MM.1S (cell line): Measurements from ENCODE around the gene LDLR.
"Not testable (repeated sequence)": the region's sequence is repeated elsewhere in the genome, so short reads cannot be mapped to it uniquely, and the experiment has no call there.

Experiments used
- DNase-seq: peaks from one replicate; pipeline ENCODE4 v3.0.0-alpha.2; 2015
- H2AFZ ChIP-seq: fragments of 300-600 bp; sonication (generic); 2 replicates; pipeline ENCODE4 v1.6.0; 2016; ENCODE audit warnings: antibody characterized with exemption, low read length
- H3F3A ChIP-seq: fragments of 300-600 bp; sonication (generic); 2 replicates; pipeline ENCODE4 v1.6.1; 2016; ENCODE audit warnings: mild to moderate bottlenecking, antibody characterized with exemption, low read length, moderate library complexity, mixed read lengths; ENCODE audit not compliant: insufficient read depth
- H3K27ac ChIP-seq: fragments of 300-600 bp; sonication (generic); 2 replicates; pipeline ENCODE4 v1.5.1; 2016; ENCODE audit warnings: mild to moderate bottlenecking, low read length
- H3K27me3 ChIP-seq: fragments of 300-600 bp; sonication (generic); replicated peaks from 2 replicates; pipeline ENCODE4 v1.6.0; 2016; ENCODE audit warnings: low read length; ENCODE audit not compliant: insufficient read depth
- H3K36me3 ChIP-seq: fragments of 300-600 bp; sonication (generic); replicated peaks from 2 replicates; pipeline ENCODE4 v1.6.1; 2016; ENCODE audit warnings: mild to moderate bottlenecking, low read length, mixed read lengths; ENCODE audit not compliant: insufficient read depth
- H3K4me1 ChIP-seq: fragments of 300-600 bp; sonication (generic); 2 replicates; pipeline ENCODE4 v1.6.1; 2016; ENCODE audit warnings: low read length, mixed read lengths
- H3K4me2 ChIP-seq: fragments of 300-600 bp; sonication (generic); 2 replicates; pipeline ENCODE4 v1.6.0; 2016; ENCODE audit warnings: low read depth, low read length
- H3K4me3 ChIP-seq: fragments of 300-600 bp; sonication (generic); 2 replicates; pipeline ENCODE4 v1.5.1; 2016; ENCODE audit warnings: low read length, mixed read lengths
- H3K79me2 ChIP-seq: fragments of 300-600 bp; sonication (generic); 2 replicates; pipeline ENCODE4 v1.6.1; 2016; ENCODE audit warnings: mixed run types, low read length, mixed read lengths
- H3K9ac ChIP-seq: fragments of 300-600 bp; sonication (generic); 2 replicates; pipeline ENCODE4 v1.6.1; 2016; ENCODE audit warnings: low read length, mixed read lengths
- H3K9me2 ChIP-seq: fragments of 300-600 bp; sonication (generic); replicated peaks from 2 replicates; pipeline ENCODE4 v1.6.1; 2016; ENCODE audit warnings: mild to moderate bottlenecking, low read length, mixed read lengths; ENCODE audit not compliant: insufficient read depth
- H3K9me3 ChIP-seq: fragments of 300-600 bp; sonication (generic); replicated peaks from 2 replicates; pipeline ENCODE4 v1.6.1; 2016; ENCODE audit warnings: mild to moderate bottlenecking, low read length, mixed read lengths; ENCODE audit not compliant: insufficient read depth
- H4K20me1 ChIP-seq: fragments of 300-600 bp; sonication (generic); 2 replicates; pipeline ENCODE4 v1.6.1; 2016; ENCODE audit warnings: mild to moderate bottlenecking, low read length, moderate library complexity, mixed read lengths; ENCODE audit not compliant: insufficient read depth
- EZH2 ChIP-seq: fragments of 300-600 bp; sonication (generic); optimal IDR thresholded peaks from 2 replicates; pipeline ENCODE3; 2017; ENCODE audit warnings: low read depth, mild to moderate bottlenecking, antibody characterized with exemption, low read length, mixed read lengths
- EZH2phosphoT487 ChIP-seq: fragments of 300-600 bp; sonication (generic); IDR thresholded peaks from 2 replicates; pipeline ENCODE4 v1.6.1; 2018; ENCODE audit warnings: antibody characterized with exemption, low read length
- TF ChIP-seq, protein P1 (sequence below): fragments of 300-600 bp; sonication (generic); IDR thresholded peaks from 2 replicates; pipeline ENCODE4 v1.5.1; 2016; ENCODE audit warnings: antibody characterized with exemption, low read length, mixed read lengths

Gene LDLR

DNA sequence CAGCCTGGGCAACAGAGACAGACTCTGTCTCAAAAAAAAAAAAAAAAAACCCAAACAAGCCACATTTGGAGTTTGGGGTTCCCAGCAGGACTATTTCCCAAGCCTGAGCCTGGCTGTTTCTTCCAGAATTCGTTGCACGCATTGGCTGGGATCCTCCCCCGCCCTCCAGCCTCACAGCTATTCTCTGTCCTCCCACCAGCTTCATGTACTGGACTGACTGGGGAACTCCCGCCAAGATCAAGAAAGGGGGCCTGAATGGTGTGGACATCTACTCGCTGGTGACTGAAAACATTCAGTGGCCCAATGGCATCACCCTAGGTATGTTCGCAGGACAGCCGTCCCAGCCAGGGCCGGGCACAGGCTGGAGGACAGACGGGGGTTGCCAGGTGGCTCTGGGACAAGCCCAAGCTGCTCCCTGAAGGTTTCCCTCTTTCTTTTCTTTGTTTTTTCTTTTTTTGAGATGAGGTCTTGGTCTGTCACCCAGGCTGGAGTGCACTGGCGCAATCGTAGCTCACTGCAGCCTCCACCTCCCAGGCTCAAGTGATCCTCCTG, 26.7 kb downstream of the LDLR start:
- H3K4me1 ChIP-seq = peaks cover 9% of the 10 kb centered on the region
- no peaks in the 10 kb centered on the region for H3K9me2 ChIP-seq
- H3K27ac ChIP-seq = no peak overlapping the region
- no peak overlapping the region for H3K9ac ChIP-seq
- H3F3A ChIP-seq = peaks cover 15% of the 10 kb centered on the region; the same call in 1 of the 2 replicates
- no peak overlapping the region for H3K4me3 ChIP-seq
- no peaks in the 10 kb centered on the region for H3K27me3 ChIP-seq
- H3K9me3 ChIP-seq = no peaks in the 10 kb centered on the region
- DNase-seq = no peak
- no peak overlapping the region for H2AFZ ChIP-seq
- H3K79me2 ChIP-seq = peaks cover 39% of the 10 kb centered on the region
- H4K20me1 ChIP-seq = peaks cover 6% of the 10 kb centered on the region; the same call in 1 of the 2 replicates
- TF ChIP-seq EZH2 (no peak), EZH2phosphoT487 (no peak)
- TF ChIP-seq, protein P1, sequence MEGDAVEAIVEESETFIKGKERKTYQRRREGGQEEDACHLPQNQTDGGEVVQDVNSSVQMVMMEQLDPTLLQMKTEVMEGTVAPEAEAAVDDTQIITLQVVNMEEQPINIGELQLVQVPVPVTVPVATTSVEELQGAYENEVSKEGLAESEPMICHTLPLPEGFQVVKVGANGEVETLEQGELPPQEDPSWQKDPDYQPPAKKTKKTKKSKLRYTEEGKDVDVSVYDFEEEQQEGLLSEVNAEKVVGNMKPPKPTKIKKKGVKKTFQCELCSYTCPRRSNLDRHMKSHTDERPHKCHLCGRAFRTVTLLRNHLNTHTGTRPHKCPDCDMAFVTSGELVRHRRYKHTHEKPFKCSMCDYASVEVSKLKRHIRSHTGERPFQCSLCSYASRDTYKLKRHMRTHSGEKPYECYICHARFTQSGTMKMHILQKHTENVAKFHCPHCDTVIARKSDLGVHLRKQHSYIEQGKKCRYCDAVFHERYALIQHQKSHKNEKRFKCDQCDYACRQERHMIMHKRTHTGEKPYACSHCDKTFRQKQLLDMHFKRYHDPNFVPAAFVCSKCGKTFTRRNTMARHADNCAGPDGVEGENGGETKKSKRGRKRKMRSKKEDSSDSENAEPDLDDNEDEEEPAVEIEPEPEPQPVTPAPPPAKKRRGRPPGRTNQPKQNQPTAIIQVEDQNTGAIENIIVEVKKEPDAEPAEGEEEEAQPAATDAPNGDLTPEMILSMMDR = no peak
- H3K4me2 ChIP-seq = no peak overlapping the region
- H3K36me3 ChIP-seq = peaks cover 45% of the 10 kb centered on the region

DNA sequence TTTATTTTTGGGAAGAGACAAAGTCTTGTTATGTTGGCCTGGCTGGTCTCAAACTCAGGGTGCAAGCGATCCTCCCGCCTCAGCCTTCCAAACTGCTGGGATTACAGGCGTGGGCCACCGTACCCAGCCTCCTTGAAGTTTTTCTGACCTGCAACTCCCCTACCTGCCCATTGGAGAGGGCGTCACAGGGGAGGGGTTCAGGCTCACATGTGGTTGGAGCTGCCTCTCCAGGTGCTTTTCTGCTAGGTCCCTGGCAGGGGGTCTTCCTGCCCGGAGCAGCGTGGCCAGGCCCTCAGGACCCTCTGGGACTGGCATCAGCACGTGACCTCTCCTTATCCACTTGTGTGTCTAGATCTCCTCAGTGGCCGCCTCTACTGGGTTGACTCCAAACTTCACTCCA, 27.2 kb downstream of the LDLR start:
- H2AFZ ChIP-seq = no peak overlapping the region
- H3K27me3 ChIP-seq = no peaks in the 10 kb centered on the region
- H3K9me2 ChIP-seq = no peaks in the 10 kb centered on the region
- no peak overlapping the region for H3K4me3 ChIP-seq
- no peak overlapping the region for H3K27ac ChIP-seq
- peaks cover 6% of the 10 kb centered on the region; the same call in 1 of the 2 replicates for H4K20me1 ChIP-seq
- no peak overlapping the region for H3K9ac ChIP-seq
- H3K4me1 ChIP-seq = peaks cover 9% of the 10 kb centered on the region
- peaks cover 43% of the 10 kb centered on the region for H3K36me3 ChIP-seq
- H3K4me2 ChIP-seq = no peak overlapping the region
- TF ChIP-seq, protein P1 = no peak
- no peak for TF ChIP-seq EZH2phosphoT487
- TF ChIP-seq EZH2 = no peak
- H3F3A ChIP-seq = peaks cover 12% of the 10 kb centered on the region; the same call in 1 of the 2 replicates
- peaks cover 35% of the 10 kb centered on the region for H3K79me2 ChIP-seq
- no peaks in the 10 kb centered on the region for H3K9me3 ChIP-seq
- DNase-seq = no peak

- not testable (repeated sequence) for H3K9ac ChIP-seq, H3K27me3 ChIP-seq, H3K27ac ChIP-seq, H3K9me3 ChIP-seq, H3K9me2 ChIP-seq, H3K4me1 ChIP-seq, H4K20me1 ChIP-seq, H2AFZ ChIP-seq, H3K4me2 ChIP-seq, H3K4me3 ChIP-seq, DNase-seq
- peaks cover 11% of the 10 kb centered on the region; the same call in 1 of the 2 replicates for H3F3A ChIP-seq
- H3K79me2 ChIP-seq = peaks cover 14% of the 10 kb centered on the region
- peaks cover 30% of the 10 kb centered on the region for H3K36me3 ChIP-seq
These were observed 32.7 kb downstream of the LDLR start for GRCh38 chr19:11121963-11122362.

DNA sequence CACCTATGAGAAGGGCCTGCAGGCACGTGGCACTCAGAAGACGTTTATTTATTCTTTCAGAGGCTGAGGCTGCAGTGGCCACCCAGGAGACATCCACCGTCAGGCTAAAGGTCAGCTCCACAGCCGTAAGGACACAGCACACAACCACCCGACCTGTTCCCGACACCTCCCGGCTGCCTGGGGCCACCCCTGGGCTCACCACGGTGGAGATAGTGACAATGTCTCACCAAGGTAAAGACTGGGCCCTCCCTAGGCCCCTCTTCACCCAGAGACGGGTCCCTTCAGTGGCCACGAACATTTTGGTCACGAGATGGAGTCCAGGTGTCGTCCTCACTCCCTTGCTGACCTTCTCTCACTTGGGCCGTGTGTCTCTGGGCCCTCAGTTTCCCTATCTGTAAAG, 33.9 kb downstream of the LDLR start:
- peaks cover 31% of the 10 kb centered on the region for H3K36me3 ChIP-seq
- no peaks in the 10 kb centered on the region for H4K20me1 ChIP-seq
- H3K79me2 ChIP-seq = peaks cover 11% of the 10 kb centered on the region
- H3K27me3 ChIP-seq = no peaks in the 10 kb centered on the region
- H3F3A ChIP-seq = peaks cover 11% of the 10 kb centered on the region; the same call in 1 of the 2 replicates
- no peaks in the 10 kb centered on the region for H3K9me3 ChIP-seq
- no peaks in the 10 kb centered on the region for H3K9me2 ChIP-seq
- H3K4me2 ChIP-seq = no peak overlapping the region
- no peaks in the 10 kb centered on the region for H3K4me1 ChIP-seq
- no peak overlapping the region for H3K27ac ChIP-seq
- no peak for DNase-seq
- H3K4me3 ChIP-seq = no peak overlapping the region
- TF ChIP-seq EZH2phosphoT487 (no peak), EZH2 (no peak)
- TF ChIP-seq, protein P1 = no peak
- H3K9ac ChIP-seq = no peak overlapping the region
- H2AFZ ChIP-seq = no peak overlapping the region

DNA sequence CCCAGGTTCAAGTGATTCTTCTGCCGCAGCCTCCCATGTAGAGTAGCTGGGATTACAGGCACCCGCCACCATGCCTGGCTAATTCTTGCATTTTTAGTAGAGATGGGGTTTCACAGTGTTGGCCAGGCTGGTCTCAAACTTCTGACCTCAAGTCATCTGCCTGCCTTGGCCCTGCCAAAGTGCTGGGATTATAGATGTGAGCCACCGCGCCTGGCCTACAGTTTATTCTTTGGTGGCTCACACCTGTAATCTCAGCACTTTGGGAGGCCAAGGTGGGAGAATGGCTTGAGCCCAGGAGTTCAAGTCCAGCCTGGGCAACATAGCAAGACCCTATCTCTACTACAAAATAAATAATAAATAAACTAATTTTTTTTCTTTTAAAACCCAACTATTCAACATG, 34.9 kb downstream of the LDLR start:
- peaks cover 28% of the 10 kb centered on the region for H3K36me3 ChIP-seq

More for the DNA sequence above, 34.9 kb downstream of the LDLR start:
- H3K9me3 ChIP-seq, H3K4me3 ChIP-seq, H3K4me2 ChIP-seq, H3K27ac ChIP-seq, H3K9ac ChIP-seq, DNase-seq, H3K4me1 ChIP-seq, H3K9me2 ChIP-seq, H2AFZ ChIP-seq, H3K27me3 ChIP-seq, H3K79me2 ChIP-seq, H4K20me1 ChIP-seq: not testable (repeated sequence)
- peaks cover 11% of the 10 kb centered on the region; the same call in 1 of the 2 replicates for H3F3A ChIP-seq
